HG03139 (cell line): Measurements from ENCODE around the gene UBL5.
"Not testable (repeated sequence)": the region's sequence is repeated elsewhere in the genome, so short reads cannot be mapped to it uniquely, and the experiment has no call there.

ENCODE experiments used
- ATAC-seq: cut with Tn5 transposase; IDR thresholded peaks from one replicate; pipeline ENCODE4 v1.9.1; 2021; ENCODE audit not compliant: unreplicated experiment

The UBL5 gene

GRCh38 chr19:9808855-9809824 is 18.6 kb upstream of the UBL5 start:
- no peak for ATAC-seq

GRCh38 chr19:9811139-9811538 is 16.6 kb upstream of the UBL5 start:
- ATAC-seq: no peak

GRCh38 chr19:9818175-9818733 is 9.5 kb upstream of the UBL5 start:
- no peak for ATAC-seq

DNA sequence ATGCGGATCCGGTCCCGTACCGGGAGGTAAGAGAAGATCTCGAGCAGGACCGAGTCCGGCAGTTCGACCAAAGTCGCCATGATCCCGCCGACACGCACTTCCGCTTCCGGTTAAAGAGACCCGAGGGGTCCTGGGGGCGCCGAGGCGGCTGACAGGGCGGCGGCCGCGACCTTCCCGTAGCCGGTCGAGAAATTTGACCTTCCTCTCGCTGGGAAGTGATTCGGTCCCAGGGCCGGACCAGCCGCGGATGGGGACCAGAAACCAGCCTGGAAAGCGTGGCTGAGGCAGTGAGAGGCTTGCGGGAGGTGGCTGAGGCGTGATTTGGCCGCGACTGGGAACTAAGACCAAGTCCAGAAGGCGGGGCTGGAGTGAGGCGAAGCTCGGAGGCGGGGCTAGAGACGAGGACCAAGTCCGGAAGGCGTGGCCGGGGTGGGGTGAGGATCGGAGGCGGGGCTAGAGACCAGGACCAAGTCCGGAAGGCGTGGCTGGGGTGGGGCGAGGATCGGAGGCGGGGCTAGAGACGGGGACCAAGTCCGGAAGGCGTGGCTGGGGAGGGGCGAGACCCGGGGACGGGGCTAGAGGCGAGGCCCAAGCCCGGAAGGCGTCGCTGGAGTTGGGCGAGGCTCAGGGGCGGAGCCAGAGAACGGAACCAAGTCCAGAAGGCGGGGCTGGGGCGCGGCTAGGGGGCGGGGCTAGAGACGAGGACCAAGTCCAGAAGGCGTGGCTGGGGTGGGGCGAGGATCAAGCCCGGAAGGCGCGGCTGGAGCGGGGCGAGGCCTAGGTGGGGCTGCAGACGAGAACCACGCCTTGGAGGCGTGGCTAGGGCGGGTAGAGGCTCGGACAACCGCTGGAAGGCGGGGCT is 8.8 kb upstream of the UBL5 start, which contains the start of gene FBXL12:
Gene FBXL12 (minus strand): TSS at position 346 of the 862 bp plus-strand sequence. CDS start 266 bp downstream, at position 80.
- peak; percentile 78 for ATAC-seq

DNA sequence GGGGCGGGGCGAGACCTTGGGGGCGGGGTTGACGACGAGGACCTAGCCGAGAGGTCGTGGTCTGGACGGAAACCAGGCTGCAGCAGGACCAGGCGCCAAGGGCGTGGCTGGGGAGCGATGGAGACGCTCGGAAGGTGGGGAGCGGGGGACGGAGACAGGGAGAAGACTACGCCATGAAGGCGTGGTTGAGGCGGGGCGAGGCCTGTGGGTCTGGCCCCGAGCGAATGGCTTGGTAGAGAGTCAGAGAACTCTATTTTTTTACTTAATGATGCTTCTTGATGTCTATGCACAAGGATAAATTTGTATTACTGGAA is 8.2 kb upstream of the UBL5 start:
- ATAC-seq: no peak

- ATAC-seq: not testable (repeated sequence)
These were observed 7.7 kb upstream of the UBL5 start for GRCh38 chr19:9820034-9820433.

GRCh38 chr19:9823816-9824215 is 3.9 kb upstream of the UBL5 start:
- ATAC-seq: no peak

GRCh38 chr19:9828551-9829063 is 889 bp downstream of the UBL5 start:
- ATAC-seq: no peak

DNA sequence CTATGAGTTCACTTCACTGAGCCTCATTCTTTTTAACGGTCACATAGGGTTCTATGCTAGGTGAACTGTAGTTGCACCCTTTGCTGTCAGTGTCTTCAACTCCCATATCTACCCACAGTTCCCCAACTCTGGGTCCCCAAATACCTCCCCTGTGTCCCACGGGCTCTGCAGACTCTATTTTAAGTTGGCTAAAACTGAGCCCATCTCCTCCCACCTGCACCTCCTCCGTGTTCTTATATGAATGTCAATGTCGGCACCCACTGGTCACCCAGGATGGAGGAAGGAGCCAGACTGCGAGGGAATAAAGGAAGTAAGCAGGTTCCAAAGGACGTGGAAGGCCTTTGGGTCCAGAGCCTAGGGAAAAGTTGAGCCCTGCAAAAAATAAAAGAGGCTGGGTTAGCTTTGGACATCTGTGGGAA is 6.6 kb downstream of the UBL5 start:
- ATAC-seq: no peak

GRCh38 chr19:9834726-9835506 is 7.2 kb downstream of the UBL5 start, which contains the start of gene PIN1:
Gene PIN1 (plus strand): TSS chr19:9835318. CDS start chr19:9835345, 27 bp downstream.
- ATAC-seq: peak; percentile 83

- ATAC-seq: no peak
These were observed 7.8 kb downstream of the UBL5 start for GRCh38 chr19:9835507-9835949.

DNA sequence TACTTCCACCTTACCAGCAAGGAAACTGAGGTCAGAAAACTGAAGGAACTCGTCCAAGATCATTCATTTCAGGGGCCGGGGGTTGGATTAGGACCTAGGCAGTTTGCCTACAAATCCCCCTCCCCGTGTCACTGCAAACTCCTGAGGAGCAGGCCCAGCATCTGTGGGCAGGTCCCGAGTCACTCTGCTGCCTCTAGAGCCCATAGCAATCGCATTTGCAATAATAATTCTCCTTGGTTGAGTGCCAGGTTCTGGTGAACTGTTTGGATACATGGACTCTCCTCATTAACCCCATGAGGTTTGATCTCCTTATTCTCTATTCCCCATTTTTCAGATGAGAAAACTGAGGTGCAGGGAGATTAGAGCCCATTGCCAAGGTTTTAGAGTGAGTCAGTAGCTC is 8.3 kb downstream of the UBL5 start:
- ATAC-seq: no peak

- no peak for ATAC-seq
These were observed 10.6 kb downstream of the UBL5 start for GRCh38 chr19:9838324-9838723.

DNA sequence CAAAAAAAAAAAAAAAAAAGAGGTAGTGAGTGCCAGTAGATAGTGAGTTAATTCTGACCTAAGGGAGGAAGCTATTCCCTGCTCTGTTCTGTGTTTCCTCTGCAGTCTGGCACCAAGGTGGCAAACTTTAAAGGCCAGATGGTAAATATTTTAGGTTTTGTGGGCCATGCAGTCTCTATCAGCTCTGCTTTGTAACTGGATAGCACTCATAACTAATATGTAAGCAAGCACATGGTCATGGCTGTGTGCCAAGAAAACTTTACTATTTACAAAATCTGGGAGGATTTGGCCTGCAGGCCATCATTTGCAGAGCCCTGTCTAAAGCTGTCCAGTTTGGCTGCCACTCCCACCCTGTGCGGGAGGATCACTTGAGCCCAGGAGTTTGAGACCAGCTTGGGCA is 11.7 kb downstream of the UBL5 start:
- ATAC-seq: no peak

DNA sequence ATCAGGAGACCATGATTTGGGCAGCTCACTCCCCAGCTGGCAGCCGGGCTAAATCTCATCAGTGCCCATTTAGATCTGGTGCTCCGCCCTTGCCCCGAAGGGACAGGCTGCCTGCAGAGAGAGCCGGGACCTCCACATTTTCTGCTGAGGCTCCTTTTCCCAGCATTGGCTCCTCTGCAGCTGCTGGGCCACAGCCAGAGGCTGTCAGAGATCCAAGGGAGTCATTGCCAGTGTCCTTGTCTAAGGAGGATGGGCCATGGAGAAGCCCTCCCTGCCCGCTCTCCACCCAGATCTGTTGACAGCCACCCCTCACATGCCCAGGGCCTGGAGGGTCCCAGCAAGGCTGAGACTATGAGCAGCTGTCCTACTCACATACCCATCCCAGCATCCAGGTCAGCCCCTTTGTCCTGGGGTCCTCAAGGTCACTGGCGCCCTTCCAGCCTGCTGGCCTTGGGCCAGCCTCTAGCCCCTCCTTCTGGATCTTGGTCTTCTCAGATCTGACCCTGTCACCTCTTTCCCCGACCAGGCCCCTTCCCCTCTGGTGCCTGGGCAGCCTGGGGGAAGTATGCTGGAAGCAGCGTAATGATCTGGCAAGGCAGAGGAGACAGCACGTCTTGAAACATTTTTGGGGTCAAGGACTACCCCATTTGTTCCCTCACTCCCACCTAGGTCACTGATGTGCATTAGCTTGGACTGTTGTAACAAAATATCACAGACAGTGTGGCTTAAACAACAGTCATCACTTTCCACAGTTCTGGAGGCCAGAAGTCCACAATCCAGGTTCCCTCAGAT is 15.3 kb downstream of the UBL5 start:
- no peak for ATAC-seq

- ATAC-seq: not testable (repeated sequence)
These were observed 16.0 kb downstream of the UBL5 start for GRCh38 chr19:9843626-9844273.

DNA sequence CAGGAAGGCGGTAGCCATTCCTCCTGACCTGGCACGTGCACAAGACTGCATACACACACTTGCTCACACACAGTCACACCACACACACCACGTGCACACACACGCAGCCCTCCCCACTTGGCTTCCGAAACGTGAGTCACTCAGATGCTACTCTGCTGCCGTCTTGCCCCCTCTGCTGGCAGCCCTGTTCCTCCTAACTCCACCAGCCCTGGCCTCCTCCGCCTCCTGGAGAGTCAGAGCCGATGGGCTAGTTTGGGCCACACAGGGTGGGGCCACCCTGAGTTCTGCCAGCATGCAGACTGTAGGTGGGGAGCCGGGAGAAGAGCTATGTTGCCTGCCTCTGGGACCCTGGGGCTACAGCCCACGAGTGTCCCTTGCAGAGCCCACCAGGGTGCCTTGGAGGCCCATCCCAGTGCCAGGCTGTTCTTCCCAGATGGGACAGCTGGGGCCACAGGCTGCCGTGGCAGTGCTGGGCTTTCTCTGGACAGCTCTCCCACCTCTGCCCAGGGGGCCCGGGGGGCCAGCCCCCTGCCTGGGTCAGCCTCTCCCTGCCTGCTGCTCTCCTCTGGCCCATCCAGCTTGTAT is 19.5 kb downstream of the UBL5 start:
- ATAC-seq: no peak

- ATAC-seq: no peak
These were observed 20.3 kb downstream of the UBL5 start for GRCh38 chr19:9848060-9848459.

DNA sequence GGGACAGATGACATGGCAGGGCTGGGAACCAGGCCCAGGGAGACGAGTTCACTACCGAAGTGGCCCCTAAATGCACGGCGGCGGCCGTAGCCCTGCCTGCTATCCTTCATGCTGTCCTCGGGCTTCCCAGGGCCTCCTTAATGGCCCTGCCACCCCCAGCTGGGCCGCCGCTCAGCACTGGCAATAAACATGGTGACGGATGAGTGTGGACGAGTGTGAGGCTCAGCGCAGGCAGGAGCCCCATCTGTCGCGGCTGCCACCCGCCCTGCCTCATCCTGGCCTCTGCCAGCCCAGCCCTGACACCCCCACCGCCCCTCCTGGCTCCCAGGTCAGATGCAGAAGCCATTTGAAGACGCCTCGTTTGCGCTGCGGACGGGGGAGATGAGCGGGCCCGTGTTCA is 21.0 kb downstream of the UBL5 start:
- no peak for ATAC-seq
